ENCODE measurements around the gene MYO7B. TPM values are rescaled to one million over a fixed set of nuclear protein-coding genes. Genes with fewer than 3 reads are reported as not detected.
"Not testable (repeated sequence)": the region's sequence is repeated elsewhere in the genome, so short reads cannot be mapped to it uniquely, and the experiment has no call there.

The MYO7B gene
- polyA plus RNA-seq, 2 of the 4 experiments (the other 2 are of a cell fraction): 0.04 to 0.09 TPM

DNA sequence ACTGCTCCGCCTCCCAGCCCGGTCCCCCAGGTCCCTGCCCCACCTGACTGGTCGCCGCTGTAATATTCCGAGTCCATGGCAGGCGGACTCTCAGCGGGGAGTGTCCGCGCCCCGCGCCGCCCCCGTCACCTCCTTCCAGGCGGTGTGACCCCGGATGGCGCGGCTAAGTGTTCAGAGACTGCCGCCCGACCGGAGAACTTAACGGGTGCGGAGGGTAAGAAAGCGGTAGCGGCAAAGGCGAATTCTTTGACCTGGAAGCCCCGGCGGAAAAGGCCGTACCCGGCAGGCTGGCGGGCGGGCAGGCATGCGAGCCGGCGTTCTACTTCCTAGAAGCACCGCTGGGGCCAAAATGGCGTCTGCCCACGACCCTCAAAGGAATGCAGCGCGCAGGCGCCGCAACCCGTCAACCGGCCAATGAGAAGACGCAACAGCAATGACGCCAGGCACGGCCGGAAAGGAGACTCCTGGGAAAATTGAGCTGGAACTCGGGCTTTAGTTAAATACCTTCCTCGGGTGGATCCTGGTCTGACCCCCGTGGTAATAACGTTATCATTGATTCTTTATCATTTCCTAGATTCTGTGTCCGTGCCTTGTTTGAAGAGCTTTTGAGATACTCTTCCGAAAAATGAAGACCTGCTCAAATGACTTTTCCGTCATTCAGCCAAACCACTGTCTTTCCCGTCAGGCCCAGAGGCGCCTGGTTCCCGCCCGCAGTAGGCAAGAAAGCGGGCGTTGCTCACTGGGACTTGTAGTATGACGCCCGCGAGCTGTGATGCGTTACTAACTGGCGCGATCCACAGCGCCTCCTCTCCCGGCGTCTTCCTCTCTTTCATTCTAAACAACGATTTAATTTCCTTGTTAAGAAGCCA lies 9.1 kb upstream of the MYO7B start, which contains the start of gene IWS1 (continued):
- TF ChIP-seq, protein P1, sequence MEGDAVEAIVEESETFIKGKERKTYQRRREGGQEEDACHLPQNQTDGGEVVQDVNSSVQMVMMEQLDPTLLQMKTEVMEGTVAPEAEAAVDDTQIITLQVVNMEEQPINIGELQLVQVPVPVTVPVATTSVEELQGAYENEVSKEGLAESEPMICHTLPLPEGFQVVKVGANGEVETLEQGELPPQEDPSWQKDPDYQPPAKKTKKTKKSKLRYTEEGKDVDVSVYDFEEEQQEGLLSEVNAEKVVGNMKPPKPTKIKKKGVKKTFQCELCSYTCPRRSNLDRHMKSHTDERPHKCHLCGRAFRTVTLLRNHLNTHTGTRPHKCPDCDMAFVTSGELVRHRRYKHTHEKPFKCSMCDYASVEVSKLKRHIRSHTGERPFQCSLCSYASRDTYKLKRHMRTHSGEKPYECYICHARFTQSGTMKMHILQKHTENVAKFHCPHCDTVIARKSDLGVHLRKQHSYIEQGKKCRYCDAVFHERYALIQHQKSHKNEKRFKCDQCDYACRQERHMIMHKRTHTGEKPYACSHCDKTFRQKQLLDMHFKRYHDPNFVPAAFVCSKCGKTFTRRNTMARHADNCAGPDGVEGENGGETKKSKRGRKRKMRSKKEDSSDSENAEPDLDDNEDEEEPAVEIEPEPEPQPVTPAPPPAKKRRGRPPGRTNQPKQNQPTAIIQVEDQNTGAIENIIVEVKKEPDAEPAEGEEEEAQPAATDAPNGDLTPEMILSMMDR (IDR thresholded peaks at IDR 0.05): peak; percentile 28; the same call in 1 of the 3 replicates
- TF ChIP-seq FOXS1 (CRISPR knock-in tag; IDR thresholded peaks at IDR 0.05): no peak
- TF ChIP-seq FOSB (CRISPR knock-in tag; IDR thresholded peaks at IDR 0.05): no peak
- TF ChIP-seq, protein P2, sequence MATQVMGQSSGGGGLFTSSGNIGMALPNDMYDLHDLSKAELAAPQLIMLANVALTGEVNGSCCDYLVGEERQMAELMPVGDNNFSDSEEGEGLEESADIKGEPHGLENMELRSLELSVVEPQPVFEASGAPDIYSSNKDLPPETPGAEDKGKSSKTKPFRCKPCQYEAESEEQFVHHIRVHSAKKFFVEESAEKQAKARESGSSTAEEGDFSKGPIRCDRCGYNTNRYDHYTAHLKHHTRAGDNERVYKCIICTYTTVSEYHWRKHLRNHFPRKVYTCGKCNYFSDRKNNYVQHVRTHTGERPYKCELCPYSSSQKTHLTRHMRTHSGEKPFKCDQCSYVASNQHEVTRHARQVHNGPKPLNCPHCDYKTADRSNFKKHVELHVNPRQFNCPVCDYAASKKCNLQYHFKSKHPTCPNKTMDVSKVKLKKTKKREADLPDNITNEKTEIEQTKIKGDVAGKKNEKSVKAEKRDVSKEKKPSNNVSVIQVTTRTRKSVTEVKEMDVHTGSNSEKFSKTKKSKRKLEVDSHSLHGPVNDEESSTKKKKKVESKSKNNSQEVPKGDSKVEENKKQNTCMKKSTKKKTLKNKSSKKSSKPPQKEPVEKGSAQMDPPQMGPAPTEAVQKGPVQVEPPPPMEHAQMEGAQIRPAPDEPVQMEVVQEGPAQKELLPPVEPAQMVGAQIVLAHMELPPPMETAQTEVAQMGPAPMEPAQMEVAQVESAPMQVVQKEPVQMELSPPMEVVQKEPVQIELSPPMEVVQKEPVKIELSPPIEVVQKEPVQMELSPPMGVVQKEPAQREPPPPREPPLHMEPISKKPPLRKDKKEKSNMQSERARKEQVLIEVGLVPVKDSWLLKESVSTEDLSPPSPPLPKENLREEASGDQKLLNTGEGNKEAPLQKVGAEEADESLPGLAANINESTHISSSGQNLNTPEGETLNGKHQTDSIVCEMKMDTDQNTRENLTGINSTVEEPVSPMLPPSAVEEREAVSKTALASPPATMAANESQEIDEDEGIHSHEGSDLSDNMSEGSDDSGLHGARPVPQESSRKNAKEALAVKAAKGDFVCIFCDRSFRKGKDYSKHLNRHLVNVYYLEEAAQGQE (IDR thresholded peaks at IDR 0.05): no peak
- TF ChIP-seq JUN (IDR thresholded peaks at IDR 0.05): peak; percentile 50 to 78
- 0 out of 2 replicates have a peak, but pooled peaks have one; percentile 62 for TF ChIP-seq EHF (CRISPR knock-in tag; IDR thresholded peaks at IDR 0.05)

DNA sequence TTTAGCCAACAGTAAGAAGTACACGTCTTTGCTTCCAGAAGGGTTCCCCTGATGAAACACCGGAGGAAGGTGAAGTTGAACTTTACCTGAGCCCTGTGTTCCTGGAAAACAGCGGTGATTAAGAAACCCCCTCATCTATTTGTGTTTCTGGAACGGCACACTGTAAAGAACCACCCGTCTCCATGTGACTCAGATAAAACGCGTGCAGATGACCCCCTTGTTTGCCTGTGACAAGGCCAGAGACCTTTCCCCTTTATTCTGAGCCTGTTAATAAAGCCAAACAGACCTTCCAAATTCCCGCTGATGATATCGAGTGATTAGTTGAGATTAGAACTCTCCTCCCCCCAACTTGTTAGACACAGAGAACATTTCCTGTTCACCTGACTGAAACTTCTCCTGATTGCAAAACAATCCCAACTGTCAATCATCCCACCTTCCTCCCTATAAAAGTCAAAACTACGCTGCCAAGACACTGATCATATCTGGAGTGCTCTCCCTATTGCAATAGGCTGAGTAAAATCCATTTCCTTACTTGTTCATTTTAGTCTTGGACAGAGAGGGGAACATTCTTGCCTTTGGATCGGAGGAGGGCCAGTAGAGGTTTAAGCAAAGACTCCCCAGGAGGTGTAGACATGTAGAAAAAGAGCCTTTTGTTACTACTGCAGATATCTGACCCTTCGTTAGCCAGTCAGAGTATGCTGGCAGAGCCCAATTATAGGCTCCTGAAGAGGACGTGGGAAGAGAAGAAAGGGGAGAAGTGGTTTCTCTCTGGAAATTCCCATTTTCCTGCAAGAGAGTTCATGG lies 8.3 kb upstream of the MYO7B start:
- peak overlapping the region; percentile 73 for H3K4me2 ChIP-seq
- ATAC-seq (peak; percentile 13 to 25), DNase-seq (ENCODE audit: low read depth in 1 of 2, low spot score in 1 of 2) (peak in 1 of 2 experiments; percentile 26), FAIRE-seq (no peak)
- 0 out of 3 replicates have a peak, but pooled peaks cover 6% of the 10 kb centered on the region for H3K9me3 ChIP-seq
- ChIA-PET POLR2A (interaction anchor here (0.6 to 1.6 kb wide), 15 partner anchors 9 to 284 kb away, joined by 3 to 25 read pairs (median 5); partner anchors contain the start of genes MYO7B and WDR33), CTCF (interaction anchor here (0.9 to 1.2 kb wide), 3 partner anchors 22 to 123 kb away, joined by 3 read pairs; no protein-coding TSS in a partner anchor)
- peak overlapping the region; percentile 96 to 100 for H3K27ac ChIP-seq
- peaks cover 27% of the 10 kb centered on the region for H3K4me1 ChIP-seq
- H3K4me3 ChIP-seq: peak overlapping the region; percentile 99
- WGBS (ENCODE audit: missing lambda C conversion rate): 35% methylated on average over 13 of the region's 13 CpGs
- TF ChIP-seq, protein P3, sequence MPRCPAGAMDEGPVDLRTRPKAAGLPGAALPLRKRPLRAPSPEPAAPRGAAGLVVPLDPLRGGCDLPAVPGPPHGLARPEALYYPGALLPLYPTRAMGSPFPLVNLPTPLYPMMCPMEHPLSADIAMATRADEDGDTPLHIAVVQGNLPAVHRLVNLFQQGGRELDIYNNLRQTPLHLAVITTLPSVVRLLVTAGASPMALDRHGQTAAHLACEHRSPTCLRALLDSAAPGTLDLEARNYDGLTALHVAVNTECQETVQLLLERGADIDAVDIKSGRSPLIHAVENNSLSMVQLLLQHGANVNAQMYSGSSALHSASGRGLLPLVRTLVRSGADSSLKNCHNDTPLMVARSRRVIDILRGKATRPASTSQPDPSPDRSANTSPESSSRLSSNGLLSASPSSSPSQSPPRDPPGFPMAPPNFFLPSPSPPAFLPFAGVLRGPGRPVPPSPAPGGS (IDR thresholded peaks at IDR 0.05): no peak
- TF ChIP-seq CEBPB (IDR thresholded peaks at IDR 0.05) (peak; percentile 59 to 78; a peak in 3 of 4 replicates), JUN (IDR thresholded peaks at IDR 0.05) (peak in 1 of 2 experiments; percentile 14; a peak in 1 of 5 replicates)

DNA sequence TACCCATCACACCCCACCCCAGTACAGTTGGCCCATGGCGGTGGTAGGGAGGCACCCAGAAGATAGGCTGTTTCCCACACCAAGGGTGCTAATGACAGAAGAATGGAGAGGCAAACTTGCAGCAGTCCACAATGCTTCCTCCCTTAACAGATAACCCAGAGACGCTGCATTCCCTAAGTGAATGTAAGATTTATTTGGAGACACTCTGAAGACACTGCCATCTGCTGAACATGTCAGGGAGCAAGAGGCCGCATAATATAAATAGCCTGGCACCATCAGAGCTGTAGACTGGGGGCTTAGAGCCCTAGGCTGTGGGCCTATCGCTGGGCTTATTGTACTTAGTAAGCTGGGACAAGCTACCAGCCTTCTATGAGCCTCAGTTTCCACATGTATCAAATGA lies 7.0 kb upstream of the MYO7B start:
- TF ChIP-seq SMC3 (IDR thresholded peaks at IDR 0.05) (no peak), RNF2 (IDR thresholded peaks at IDR 0.05; ENCODE audit: borderline replicate concordance, low read depth) (no peak), MAFK (IDR thresholded peaks at IDR 0.05; ENCODE audit: partially characterized antibody) (no peak), EP300 (IDR thresholded peaks at IDR 0.05) (no peak), HOXB5 (CRISPR knock-in tag; IDR thresholded peaks at IDR 0.05) (no peak), RAD21 (conservative IDR thresholded peaks at IDR 0.05 in 1 of 2, IDR thresholded peaks at IDR 0.05 in 1 of 2) (no peak), ESRRA (IDR thresholded peaks at IDR 0.05; ENCODE audit: borderline replicate concordance, low read length) (no peak)
- Histone ChIP-seq H3K4me1 (peaks cover 23% of the 10 kb centered on the region), H3K27ac (no peak overlapping the region), H3K9me3 (0 out of 3 replicates have a peak, but pooled peaks cover 6% of the 10 kb centered on the region), H3K4me2 (no peak overlapping the region), H3K4me3 (no peak overlapping the region)
- WGBS (ENCODE audit: missing lambda C conversion rate): 67% methylated on average over 4 of the region's 4 CpGs
- FAIRE-seq: no peak
- no peak for DNase-seq (ENCODE audit: low read depth in 1 of 2, low spot score in 1 of 2)
- CTCF ChIA-PET: no interaction called here
- ATAC-seq: no peak
- POLR2A ChIA-PET: no interaction called here

DNA sequence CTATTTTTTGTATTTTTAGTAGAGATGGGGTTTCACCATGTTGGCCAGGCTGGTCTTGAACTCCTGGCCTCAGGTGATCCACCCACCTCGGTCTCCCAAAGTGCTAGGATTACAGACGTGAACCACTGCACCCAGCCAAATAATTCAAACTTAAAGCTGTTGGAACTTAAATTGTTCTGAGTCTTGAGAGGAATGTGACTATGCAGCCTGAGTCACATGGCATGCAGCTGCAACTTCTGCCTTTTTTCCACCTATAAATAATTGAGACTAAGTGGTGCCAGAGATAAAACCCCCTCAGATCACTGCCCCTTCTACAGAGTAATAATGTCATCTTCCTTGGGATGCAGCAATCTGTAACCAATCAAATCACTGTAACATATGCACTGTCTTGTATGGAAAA lies 6.1 kb upstream of the MYO7B start:
- WGBS (ENCODE audit: missing lambda C conversion rate): 50% methylated on average over 2 of the region's 2 CpGs
- POLR2A ChIA-PET; FAIRE-seq; H3K4me2 ChIP-seq; H3K27ac ChIP-seq; H3K4me3 ChIP-seq; H3K9me3 ChIP-seq; DNase-seq (ENCODE audit: low read depth in 1 of 2, low spot score in 1 of 2); ATAC-seq: not testable (repeated sequence)
- H3K4me1 ChIP-seq: peaks cover 14% of the 10 kb centered on the region; the same call in 2 of the 3 replicates
- CTCF ChIA-PET: interaction anchor here (0.7 kb wide), 1 partner anchor 353 kb away, joined by 3 read pairs; no protein-coding TSS in a partner anchor

Measured in A549 (cell line).